ENCODE measurements around the gene PREP. TPM values are rescaled to one million over a fixed set of nuclear protein-coding genes. Genes with fewer than 3 reads are reported as not detected.

Gene PREP
- total RNA-seq, 1 donor, result 18.1 TPM

GRCh38 chr6:105270511-105270910, 132.4 kb downstream of the PREP start:
- peak; percentile 55 for DNase-seq (ENCODE audit: low read depth)
- no peak for TF ChIP-seq CTCF (IDR thresholded peaks at IDR 0.05; ENCODE audit: insufficient read depth, low read length)
- no peak overlapping the region for H3K4me3 ChIP-seq (ENCODE audit: low read depth, low read length)

GRCh38 chr6:105269390-105269789, 133.5 kb downstream of the PREP start:
- DNase-seq (ENCODE audit: low read depth), result no peak
- TF ChIP-seq CTCF (IDR thresholded peaks at IDR 0.05; ENCODE audit: insufficient read depth, low read length), result no peak
- no peak overlapping the region for H3K4me3 ChIP-seq (ENCODE audit: low read depth, low read length)

GRCh38 chr6:105263685-105264610, 138.9 kb downstream of the PREP start:
- no peak overlapping the region for H3K4me3 ChIP-seq (ENCODE audit: low read depth, low read length)
- DNase-seq (ENCODE audit: low read depth), result no peak
- TF ChIP-seq CTCF (IDR thresholded peaks at IDR 0.05; ENCODE audit: insufficient read depth, low read length), result no peak

GRCh38 chr6:105259913-105260889, 142.7 kb downstream of the PREP start:
- peak; percentile 43 for DNase-seq (ENCODE audit: low read depth)
- no peak for TF ChIP-seq CTCF (IDR thresholded peaks at IDR 0.05; ENCODE audit: insufficient read depth, low read length)
- H3K4me3 ChIP-seq (ENCODE audit: low read depth, low read length), result no peak overlapping the region

GRCh38 chr6:105258816-105259215, 144.1 kb downstream of the PREP start:
- peak; percentile 78 for DNase-seq (ENCODE audit: low read depth)
- no peak overlapping the region for H3K4me3 ChIP-seq (ENCODE audit: low read depth, low read length)
- TF ChIP-seq CTCF (IDR thresholded peaks at IDR 0.05; ENCODE audit: insufficient read depth, low read length), result no peak

- TF ChIP-seq CTCF (IDR thresholded peaks at IDR 0.05; ENCODE audit: insufficient read depth, low read length), result no peak
- no peak for DNase-seq (ENCODE audit: low read depth)
- no peak overlapping the region for H3K4me3 ChIP-seq (ENCODE audit: low read depth, low read length)
Observed at GRCh38 chr6:105257340-105257739, 145.5 kb downstream of the PREP start.

Measured in fibroblast of the aortic adventitia (primary cell).